ENCODE measurements around the gene ANAPC4.

DNA sequence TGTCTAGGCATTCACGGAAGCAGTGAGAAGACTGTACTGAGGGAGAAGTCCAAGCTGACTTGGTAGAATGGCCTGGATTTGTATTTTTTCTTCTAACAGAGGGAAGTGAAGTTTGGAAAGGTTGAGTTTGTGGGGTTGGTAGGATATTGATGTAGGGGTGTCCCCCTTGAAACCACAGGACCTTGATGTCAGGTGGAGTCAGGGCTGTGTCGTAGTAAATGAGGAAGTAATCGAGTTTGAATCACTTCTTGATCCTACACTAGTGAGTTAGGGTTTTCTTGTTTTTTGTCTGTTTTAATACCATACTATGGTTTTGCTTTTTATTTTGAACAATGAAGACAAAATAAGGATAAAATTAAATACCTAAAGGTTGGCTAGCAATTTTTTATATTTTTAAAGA is 30.1 kb upstream of the ANAPC4 start:
- TF ChIP-seq CTCF (conservative IDR thresholded peaks at IDR 0.05 in 1 of 2, IDR thresholded peaks at IDR 0.05 in 1 of 2; ENCODE audit: extremely low read depth in 1 of 2, insufficient read depth in 1 of 2, low read depth in 1 of 2, low read length in 2 of 2), result no peak
- no peak for TF ChIP-seq EZH2 (IDR thresholded peaks at IDR 0.05; ENCODE audit: borderline replicate concordance, low read length)
